Skeletal muscle tissue (tissue), 4 donors: ENCODE measurements around the gene HUNK. TPM values are rescaled to one million over a fixed set of nuclear protein-coding genes. Genes with fewer than 3 reads are reported as not detected.
"Not testable (repeated sequence)": the region's sequence is repeated elsewhere in the genome, so short reads cannot be mapped to it uniquely, and the experiment has no call there.

Experiments used
- H3K27ac ChIP-seq: one replicate; pipeline ENCODE4 v1.7.0; 2013; ENCODE audit warnings: mild to moderate bottlenecking, low read depth, low read length, inconsistent platforms
- H3K27me3 ChIP-seq, 3 donors: one replicate each; pipeline ENCODE4 v1.7.0; 2013; ENCODE audit warnings: low read length in 3 of 3; ENCODE audit not compliant: control insufficient read depth in 3 of 3, insufficient read depth in 3 of 3
- H3K36me3 ChIP-seq, 3 donors: one replicate each; pipeline ENCODE4 v1.7.0; 2013; ENCODE audit warnings: low read length in 3 of 3; ENCODE audit not compliant: control insufficient read depth in 3 of 3, insufficient read depth in 3 of 3
- H3K4me1 ChIP-seq, 3 donors: one replicate each; pipeline ENCODE4 v1.7.0; 2013; ENCODE audit warnings: low read length in 3 of 3, mild to moderate bottlenecking in 3 of 3; ENCODE audit not compliant: control insufficient read depth in 3 of 3, insufficient read depth in 3 of 3
- H3K4me3 ChIP-seq, 3 donors: one replicate each; pipeline ENCODE4 v1.7.0; 2013; ENCODE audit warnings: low read length in 3 of 3
- H3K9ac ChIP-seq, 3 donors: one replicate each; pipeline ENCODE4 v1.7.0; 2013; ENCODE audit warnings: low read length in 3 of 3, mild to moderate bottlenecking in 3 of 3, moderate library complexity in 2 of 3, low read depth in 1 of 3
- H3K9me3 ChIP-seq, 3 donors: one replicate each; pipeline ENCODE4 v1.7.0; 2013; ENCODE audit warnings: low read length in 3 of 3; ENCODE audit not compliant: control insufficient read depth in 3 of 3
- total RNA-seq: library from RNA; depleted of rRNA; stranded (reverse); fragments of >200 nt; gene quantifications from one replicate; pipeline ENCODE4 v1.2.3, GENCODE V29; 2014
- donor health status: Osteomylitis.

The HUNK gene
- total RNA-seq, 1 donor from 2014 or later, result 3.1 TPM

DNA sequence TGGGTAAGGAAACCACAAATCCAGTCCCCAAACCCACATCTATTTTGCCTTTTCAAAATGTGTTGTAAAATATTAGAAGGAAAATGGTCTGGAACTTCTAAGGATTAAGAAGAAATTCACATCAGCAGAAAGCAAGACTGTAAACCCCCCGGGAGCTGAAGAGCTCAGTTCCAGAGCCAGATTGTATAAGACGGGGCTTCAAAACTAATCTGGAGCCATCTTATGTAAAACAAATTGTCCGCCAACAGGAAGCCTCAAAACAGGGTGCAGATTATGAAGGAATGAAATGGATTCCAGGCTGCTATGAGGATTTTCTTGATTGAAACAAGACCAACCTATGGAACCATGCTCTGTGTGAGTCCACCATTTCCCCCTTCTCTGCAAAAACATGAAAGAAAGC is 25.1 kb upstream of the HUNK start:
- Histone ChIP-seq H3K36me3 (no peaks in the 10 kb centered on the region), H3K27me3 (peaks cover 0 to 4% (median 0%) of the 10 kb centered on the region in 3 donors), H3K9me3 (no peaks in the 10 kb centered on the region), H3K4me1 (no peaks in the 10 kb centered on the region), H3K9ac (no peak overlapping the region), H3K4me3 (no peak overlapping the region), H3K27ac (no peak overlapping the region)

DNA sequence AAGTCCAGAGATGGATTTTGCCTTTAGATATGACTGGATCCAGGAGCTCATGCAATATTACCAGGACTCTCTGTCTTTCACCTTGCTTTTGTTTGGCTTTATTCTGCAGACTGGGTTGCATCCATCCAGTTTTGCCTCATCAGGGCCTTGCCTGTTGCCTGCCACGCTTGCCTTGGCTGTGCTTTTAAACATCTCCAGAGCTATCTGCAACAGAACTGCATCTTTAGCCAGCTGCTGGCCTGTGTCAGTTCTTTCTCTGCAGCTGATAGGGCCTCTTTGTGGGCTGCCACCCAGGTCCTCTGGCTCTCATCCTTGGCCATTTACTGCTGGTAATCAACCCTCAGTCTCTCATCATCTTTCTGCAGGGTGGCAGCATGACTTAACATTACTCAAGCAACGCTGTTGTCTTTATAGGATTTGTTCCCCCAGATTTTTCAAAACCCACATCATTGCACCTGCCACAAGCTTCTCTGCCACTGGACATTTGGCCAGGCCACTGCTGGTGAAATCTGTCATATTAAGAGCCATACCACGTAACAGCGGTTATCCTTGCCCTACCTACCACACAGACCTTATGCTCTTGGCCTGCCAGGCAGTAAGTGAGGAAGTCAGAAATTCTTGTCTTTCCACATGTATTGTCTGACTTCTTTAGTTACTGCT is 24.4 kb upstream of the HUNK start:
- no peaks in the 10 kb centered on the region for H3K4me1 ChIP-seq
- H3K36me3 ChIP-seq, result no peaks in the 10 kb centered on the region
- H3K27ac ChIP-seq, result no peak overlapping the region
- no peaks in the 10 kb centered on the region for H3K9me3 ChIP-seq
- peaks cover 0 to 4% (median 0%) of the 10 kb centered on the region in 3 donors for H3K27me3 ChIP-seq
- H3K9ac ChIP-seq, result no peak overlapping the region
- H3K4me3 ChIP-seq, result no peak overlapping the region

DNA sequence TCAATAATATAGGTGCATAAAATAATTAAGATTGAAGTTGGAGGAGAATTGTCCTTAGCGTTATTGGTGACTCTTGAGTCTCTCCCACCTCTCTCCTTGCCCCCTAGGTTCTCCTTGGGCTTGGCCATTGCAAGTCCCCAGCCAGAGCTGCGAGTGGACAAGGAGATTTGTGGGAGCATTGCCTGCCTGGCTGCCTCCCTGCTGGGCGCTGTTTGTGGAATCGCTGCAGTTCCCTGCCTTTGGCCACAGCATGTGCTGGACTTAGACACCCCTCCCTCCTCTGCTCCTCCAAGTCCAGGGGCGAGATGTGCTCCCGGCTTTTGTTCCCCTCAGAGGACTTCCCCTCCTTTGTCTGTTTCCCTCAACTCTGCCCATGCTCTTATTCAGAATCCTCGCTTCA is 21.9 kb upstream of the HUNK start:
- Histone ChIP-seq H3K27ac (no peak overlapping the region), H3K36me3 (no peaks in the 10 kb centered on the region), H3K4me1 (no peaks in the 10 kb centered on the region), H3K9ac (no peak overlapping the region), H3K4me3 (no peak overlapping the region), H3K27me3 (no peaks in the 10 kb centered on the region), H3K9me3 (no peaks in the 10 kb centered on the region)

DNA sequence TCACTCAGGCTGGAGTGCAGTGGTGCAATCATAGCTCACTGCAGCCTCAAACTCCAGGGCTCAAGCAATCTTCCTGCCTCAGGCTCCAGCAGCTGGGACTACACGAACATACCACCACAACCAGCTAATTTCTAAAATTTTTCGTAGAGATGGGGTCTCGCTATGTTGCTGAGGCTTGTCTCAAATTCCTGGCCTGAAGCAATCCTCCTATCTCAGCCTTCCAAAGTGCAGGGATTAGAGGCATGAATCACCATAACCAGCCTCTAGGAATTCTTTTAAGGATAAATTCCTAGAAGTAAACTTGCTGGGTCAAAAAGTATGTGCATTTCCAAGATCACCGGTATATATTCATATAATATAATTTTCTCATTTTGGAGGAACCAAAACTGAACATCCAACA is 17.6 kb upstream of the HUNK start:
- no peak overlapping the region for H3K27ac ChIP-seq
- no peaks in the 10 kb centered on the region for H3K36me3 ChIP-seq
- no peak overlapping the region for H3K9ac ChIP-seq
- H3K4me3 ChIP-seq, result no peak overlapping the region
- H3K27me3 ChIP-seq, result no peaks in the 10 kb centered on the region
- H3K4me1 ChIP-seq, result no peaks in the 10 kb centered on the region
- no peaks in the 10 kb centered on the region for H3K9me3 ChIP-seq

DNA sequence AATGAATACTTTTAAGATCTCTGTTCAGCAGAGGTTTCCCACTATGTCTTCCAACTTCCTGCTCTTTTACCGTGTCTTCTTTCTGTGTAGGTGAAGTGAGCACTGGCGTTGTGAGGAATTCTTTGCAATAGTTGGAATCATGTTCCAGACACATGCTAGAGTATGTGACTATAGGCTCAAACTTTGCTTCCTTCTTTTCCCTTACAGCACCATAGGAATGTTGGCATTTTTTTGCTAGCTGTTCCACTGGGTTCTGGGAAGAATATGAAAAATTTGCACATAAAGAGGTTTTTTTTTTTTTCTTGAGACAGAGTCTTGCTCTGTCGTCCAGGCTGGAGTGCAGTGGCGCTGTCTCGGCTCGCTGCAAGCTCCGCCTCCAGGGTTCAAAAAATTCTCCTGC is 15.7 kb upstream of the HUNK start:
- no peaks in the 10 kb centered on the region for H3K9me3 ChIP-seq
- H3K9ac ChIP-seq, result no peak overlapping the region
- no peak overlapping the region for H3K27ac ChIP-seq
- no peaks in the 10 kb centered on the region for H3K4me1 ChIP-seq
- no peak overlapping the region for H3K4me3 ChIP-seq
- peaks cover 0 to 3% (median 2%) of the 10 kb centered on the region in 3 donors for H3K27me3 ChIP-seq
- H3K36me3 ChIP-seq, result no peaks in the 10 kb centered on the region

DNA sequence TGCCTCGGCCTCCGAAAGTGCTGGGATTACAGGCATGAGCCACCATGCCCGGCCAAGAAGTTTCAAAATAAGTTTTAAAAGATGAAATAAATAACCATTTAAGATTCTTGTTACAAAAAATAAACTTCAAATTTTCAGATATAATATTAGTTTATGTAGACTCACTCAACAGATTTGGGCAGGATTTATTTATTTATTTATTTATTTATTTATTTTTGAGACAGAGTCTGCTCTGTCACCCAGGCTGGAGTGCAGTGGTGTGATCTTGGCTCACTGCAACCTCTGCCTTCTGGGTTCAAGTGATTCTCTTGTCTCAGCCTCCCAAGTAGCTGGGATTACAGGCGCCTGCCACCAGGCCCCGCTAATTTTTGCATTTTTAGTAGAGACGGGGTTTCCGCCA is 15.2 kb upstream of the HUNK start:
- not testable (repeated sequence) for H3K27ac ChIP-seq, H3K27me3 ChIP-seq

DNA sequence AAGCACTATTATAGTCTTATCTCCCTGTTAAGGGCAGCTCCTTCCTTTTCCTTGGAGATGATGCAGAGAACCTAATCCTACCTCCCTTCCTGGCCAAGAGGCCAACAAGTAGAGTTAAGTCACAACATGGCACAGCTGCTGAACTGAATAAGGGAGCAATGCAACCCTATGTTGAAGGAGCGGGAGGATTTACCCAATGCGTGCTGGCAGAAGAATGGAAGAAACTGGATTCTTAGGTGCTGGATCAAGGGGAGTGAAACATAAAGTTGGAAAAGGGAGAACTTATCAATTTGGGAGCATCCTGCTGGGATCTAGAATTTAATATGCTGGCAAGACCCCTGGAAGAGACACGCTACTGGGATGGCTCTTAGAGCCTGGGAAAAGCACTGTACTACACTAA is 12.0 kb upstream of the HUNK start:
- Histone ChIP-seq H3K9me3 (no peaks in the 10 kb centered on the region), H3K27ac (no peak overlapping the region), H3K27me3 (peaks cover 0 to 6% (median 3%) of the 10 kb centered on the region in 3 donors)

More for the DNA sequence above, 15.2 kb upstream of the HUNK start:
- not testable (repeated sequence) for H3K4me3 ChIP-seq, H3K9ac ChIP-seq, H3K4me1 ChIP-seq, H3K36me3 ChIP-seq, H3K9me3 ChIP-seq

DNA sequence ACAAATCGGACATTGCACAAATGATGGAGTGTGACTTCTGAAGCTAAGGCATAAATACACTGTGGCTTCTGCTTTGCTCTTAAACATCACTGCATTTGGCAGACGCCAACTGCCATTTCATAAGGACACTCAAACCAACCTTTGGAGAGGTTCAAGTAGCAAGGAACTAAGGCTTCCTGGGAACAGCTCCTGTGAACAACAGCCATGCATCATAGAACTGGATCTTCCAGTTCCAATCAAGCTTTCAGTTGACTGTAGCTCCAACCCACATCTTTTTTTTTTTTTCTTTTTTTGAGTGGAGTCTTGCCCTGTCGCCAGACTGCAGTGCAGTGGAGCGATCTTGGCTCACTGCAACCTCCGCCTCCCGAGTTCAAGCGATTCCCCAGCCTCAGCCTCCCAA is 10.7 kb upstream of the HUNK start:
- no peak overlapping the region for H3K9ac ChIP-seq
- H3K9me3 ChIP-seq, result no peaks in the 10 kb centered on the region
- H3K27ac ChIP-seq, result no peak overlapping the region
- H3K36me3 ChIP-seq, result no peaks in the 10 kb centered on the region
- no peak overlapping the region for H3K4me3 ChIP-seq
- peaks cover 0 to 6% (median 3%) of the 10 kb centered on the region in 3 donors for H3K27me3 ChIP-seq
- H3K4me1 ChIP-seq, result peaks cover 0 to 5% (median 3%) of the 10 kb centered on the region in 3 donors

More for the DNA sequence above, 12.0 kb upstream of the HUNK start:
- no peaks in the 10 kb centered on the region for H3K36me3 ChIP-seq
- no peak overlapping the region for H3K4me3 ChIP-seq
- H3K4me1 ChIP-seq, result no peaks in the 10 kb centered on the region
- no peak overlapping the region for H3K9ac ChIP-seq

DNA sequence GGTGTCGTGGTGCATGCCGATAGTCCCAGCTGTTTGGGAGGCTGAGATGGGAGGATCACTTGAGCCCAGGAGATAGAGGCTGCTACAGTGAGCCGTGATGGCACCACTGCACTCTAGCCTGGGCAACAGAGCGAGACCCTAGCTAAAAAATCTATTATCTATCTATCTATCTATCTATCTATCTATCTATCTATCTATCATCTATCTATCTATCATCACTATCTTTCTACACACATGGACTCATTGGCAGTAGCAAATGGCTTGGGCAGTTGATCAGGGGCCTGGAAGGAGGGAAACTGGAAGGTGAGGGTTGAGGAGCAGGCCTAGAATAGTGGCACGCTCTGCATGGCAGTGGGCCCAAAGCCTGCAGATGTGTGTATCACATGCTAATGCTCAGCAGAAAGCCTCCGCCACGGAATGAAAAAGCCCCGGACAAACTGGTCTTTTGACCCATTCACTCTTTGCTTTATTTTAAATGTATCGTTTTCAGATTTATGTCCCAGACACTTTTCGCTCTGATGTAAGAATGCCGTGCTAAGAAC is 7.3 kb upstream of the HUNK start:
- no peak overlapping the region for H3K4me3 ChIP-seq
- peaks cover 0 to 5% (median 3%) of the 10 kb centered on the region in 3 donors for H3K4me1 ChIP-seq
- H3K27ac ChIP-seq, result no peak overlapping the region
- H3K9ac ChIP-seq, result no peak overlapping the region
- no peaks in the 10 kb centered on the region for H3K9me3 ChIP-seq
- H3K36me3 ChIP-seq, result no peaks in the 10 kb centered on the region
- peaks cover 10 to 15% (median 13%) of the 10 kb centered on the region in 3 donors for H3K27me3 ChIP-seq

DNA sequence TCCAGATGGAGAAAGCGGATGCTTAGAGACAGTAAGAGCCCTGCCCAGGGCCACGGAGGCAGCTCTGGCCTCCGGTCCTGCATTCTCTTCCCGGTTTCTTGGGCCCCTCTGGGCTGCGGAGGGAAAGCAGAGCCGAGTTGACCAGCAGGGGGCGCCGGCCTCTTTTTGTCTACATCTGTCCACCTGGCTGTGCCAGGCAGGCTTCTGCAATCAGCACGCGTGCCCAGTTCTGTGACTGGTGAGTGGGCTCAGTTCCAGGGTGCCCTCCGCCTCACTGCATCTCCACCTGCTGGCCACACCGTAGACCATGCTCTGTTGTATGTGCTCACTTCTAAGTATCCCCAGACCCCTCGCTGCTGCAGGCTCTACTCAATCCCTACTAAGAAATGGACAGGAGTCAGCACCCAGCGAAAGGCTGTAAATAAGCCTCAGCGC is 6.7 kb upstream of the HUNK start:
- Histone ChIP-seq H3K9ac (no peak overlapping the region), H3K4me3 (no peak overlapping the region), H3K27ac (no peak overlapping the region), H3K27me3 (peaks cover 10 to 14% (median 13%) of the 10 kb centered on the region in 3 donors), H3K36me3 (no peaks in the 10 kb centered on the region), H3K4me1 (peaks cover 0 to 5% (median 3%) of the 10 kb centered on the region in 3 donors), H3K9me3 (no peaks in the 10 kb centered on the region)
